Measurements from ENCODE around the gene RNF215. TPM values are rescaled to one million over a fixed set of nuclear protein-coding genes. Genes with fewer than 3 reads are reported as not detected.

The RNF215 gene
- total RNA-seq, 4 donors from 2014 or later, result 8.6 to 28.9 (median 13.0) TPM

GRCh38 chr22:30357650-30358215 lies 29.5 kb downstream of the RNF215 start:
- DNase-seq, result no peak
- Histone ChIP-seq H3K27me3 (no peaks in the 10 kb centered on the region), H3K4me1 (peaks cover 0 to 32% (median 9%) of the 10 kb centered on the region in 4 donors), H3K4me3 (peak overlapping the region in 1 of 4 donors; percentile 83), H3K36me3 (peaks cover 0 to 4% (median 0%) of the 10 kb centered on the region in 3 donors), H3K9me3 (no peaks in the 10 kb centered on the region), H3K27ac (no peak overlapping the region)
- no peak for TF ChIP-seq CTCF (IDR thresholded peaks at IDR 0.05)

GRCh38 chr22:30357236-30357570 lies 30.0 kb downstream of the RNF215 start:
- Histone ChIP-seq H3K36me3 (peaks cover 0 to 9% (median 0%) of the 10 kb centered on the region in 3 donors), H3K9me3 (no peaks in the 10 kb centered on the region), H3K4me3 (peak overlapping the region; percentile 83 to 99 (median 90)), H3K4me1 (peaks cover 0 to 32% (median 9%) of the 10 kb centered on the region in 4 donors), H3K27me3 (no peaks in the 10 kb centered on the region), H3K27ac (peak overlapping the region in 3 of 4 donors; percentile 97 to 98 (median 98))
- TF ChIP-seq POLR2A (IDR thresholded peaks at IDR 0.05), result no peak
- TF ChIP-seq CTCF (IDR thresholded peaks at IDR 0.05), result no peak
- no peak for DNase-seq

- peaks cover 0 to 15% (median 0%) of the 10 kb centered on the region in 3 donors for H3K36me3 ChIP-seq
These were observed 30.6 kb downstream of the RNF215 start, which contains the start of the genes CCDC157 and SF3A1 for GRCh38 chr22:30356449-30357235. Gene CCDC157, plus strand, starts transcription at chr22:30357007. Its CDS starts 8,994 bp downstream, at chr22:30366001. Gene SF3A1, minus strand, starts transcription at chr22:30356894. Its CDS starts 102 bp downstream, at chr22:30356792.

GRCh38 chr22:30354644-30355043 lies 32.6 kb downstream of the RNF215 start:
- no peak for DNase-seq
- Histone ChIP-seq H3K27me3 (no peaks in the 10 kb centered on the region), H3K36me3 (peaks cover 0 to 34% (median 0%) of the 10 kb centered on the region in 3 donors), H3K27ac (no peak overlapping the region), H3K4me3 (peak overlapping the region in 1 of 4 donors; percentile 7), H3K4me1 (peaks cover 0 to 32% (median 9%) of the 10 kb centered on the region in 4 donors), H3K9me3 (no peaks in the 10 kb centered on the region)
- no peak for TF ChIP-seq POLR2A (IDR thresholded peaks at IDR 0.05)
- TF ChIP-seq CTCF (IDR thresholded peaks at IDR 0.05), result no peak

More at GRCh38 chr22:30356449-30357235, 30.6 kb downstream of the RNF215 start, which contains the start of the genes CCDC157 and SF3A1:
- H3K4me1 ChIP-seq, result peaks cover 0 to 32% (median 9%) of the 10 kb centered on the region in 4 donors
- DNase-seq, result peak; percentile 86 to 93 (median 93)
- no peaks in the 10 kb centered on the region for H3K9me3 ChIP-seq
- TF ChIP-seq CTCF (IDR thresholded peaks at IDR 0.05) (peak in 3 of 6 experiments; percentile 9 to 29 (median 16)), POLR2A (IDR thresholded peaks at IDR 0.05) (peak; percentile 91)
- peak within 1 kb of the TSS; percentile 97 to 98 (median 98) for H3K27ac ChIP-seq
- no peaks in the 10 kb centered on the region for H3K27me3 ChIP-seq
- peak within 1 kb of the TSS; percentile 83 to 99 (median 90) for H3K4me3 ChIP-seq

GRCh38 chr22:30351226-30351625 lies 36.0 kb downstream of the RNF215 start:
- Histone ChIP-seq H3K4me1 (peaks cover 0 to 23% (median 9%) of the 10 kb centered on the region in 4 donors), H3K9me3 (no peaks in the 10 kb centered on the region)
- no peak for DNase-seq

More at GRCh38 chr22:30351226-30351625, 36.0 kb downstream of the RNF215 start:
- H3K4me3 ChIP-seq, result no peak overlapping the region
- H3K27ac ChIP-seq, result no peak overlapping the region
- peaks cover 0 to 65% (median 0%) of the 10 kb centered on the region in 3 donors for H3K36me3 ChIP-seq
- no peak for TF ChIP-seq POLR2A (IDR thresholded peaks at IDR 0.05)
- TF ChIP-seq CTCF (IDR thresholded peaks at IDR 0.05), result no peak
- no peaks in the 10 kb centered on the region for H3K27me3 ChIP-seq
